GM21447 (cell line): ENCODE results near the gene DEFB124.
"Not testable (repeated sequence)": the region's sequence is repeated elsewhere in the genome, so short reads cannot be mapped to it uniquely, and the experiment has no call there.

Source experiments
- ATAC-seq: cut with Tn5 transposase; IDR thresholded peaks from one replicate; pipeline ENCODE4 v1.9.1; 2021; ENCODE audit not compliant: unreplicated experiment

Gene DEFB124

GRCh38 chr20:31489152-31489551, 14.2 kb upstream of the DEFB124 start:
- ATAC-seq = no peak

GRCh38 chr20:31488115-31488514, 13.2 kb upstream of the DEFB124 start:
- no peak for ATAC-seq

GRCh38 chr20:31485450-31486339, 10.8 kb upstream of the DEFB124 start:
- ATAC-seq = no peak

GRCh38 chr20:31484001-31484400, 9.1 kb upstream of the DEFB124 start:
- no peak for ATAC-seq

- ATAC-seq = no peak
Observed at GRCh38 chr20:31476643-31477215, 1.8 kb upstream of the DEFB124 start.

GRCh38 chr20:31476294-31476585, 1.3 kb upstream of the DEFB124 start:
- ATAC-seq = no peak

GRCh38 chr20:31475472-31476293, 756 bp upstream of the DEFB124 start:
- no peak for ATAC-seq

GRCh38 chr20:31474097-31474436, 860 bp downstream of the DEFB124 start:
- ATAC-seq = peak; percentile 80

GRCh38 chr20:31473331-31474096, 1.4 kb downstream of the DEFB124 start:
- peak; percentile 28 for ATAC-seq

GRCh38 chr20:31472395-31473330, 2.3 kb downstream of the DEFB124 start:
- ATAC-seq = no peak

- ATAC-seq = not testable (repeated sequence)
Observed at GRCh38 chr20:31470946-31471345, 4.0 kb downstream of the DEFB124 start.

- ATAC-seq = no peak
Observed at GRCh38 chr20:31454361-31454760, 20.6 kb downstream of the DEFB124 start.

- no peak for ATAC-seq
Observed at GRCh38 chr20:31452575-31452974, 22.4 kb downstream of the DEFB124 start.

GRCh38 chr20:31449511-31450414, 25.2 kb downstream of the DEFB124 start:
- ATAC-seq = no peak

GRCh38 chr20:31446084-31446819, 28.7 kb downstream of the DEFB124 start:
- no peak for ATAC-seq

GRCh38 chr20:31440012-31440659, 34.8 kb downstream of the DEFB124 start, which contains the start of gene DEFB123:
DEFB123 (plus strand) TSS chr20:31440632; CDS start chr20:31440699, 67 bp downstream.
- no peak for ATAC-seq

- no peak for ATAC-seq
Observed at GRCh38 chr20:31430568-31431115, 44.3 kb downstream of the DEFB124 start.
